ENCODE measurements around the gene DNAH2. TPM values are rescaled to one million over a fixed set of nuclear protein-coding genes. Genes with fewer than 3 reads are reported as not detected.

The DNAH2 gene
- polyA plus RNA-seq, 2 of the 4 experiments (the other 2 are of a cell fraction), result 0.01 to 0.08 TPM

- POLR2A ChIA-PET, result no interaction called here
- ATAC-seq, result peak; percentile 60 to 75; a peak in 5 of 6 replicates
Measured at GRCh38 chr17:7711051-7711755, 6.3 kb upstream of the DNAH2 start.

GRCh38 chr17:7712111-7712771 lies 5.3 kb upstream of the DNAH2 start:
- POLR2A ChIA-PET, result interaction anchor here (0.6 kb wide), 1 partner anchor 308 kb away, joined by 3 read pairs; the partner anchor contains the start of gene TMEM256
- 26% methylated on average over 18 of the region's 19 CpGs for WGBS (ENCODE audit: missing lambda C conversion rate)
- Histone ChIP-seq H3K27ac (no peak overlapping the region), H3K4me2 (no peak overlapping the region), H3K9me3 (no peaks in the 10 kb centered on the region), H3K4me1 (peaks cover 9% of the 10 kb centered on the region), H3K4me3 (no peak overlapping the region)
- DNase-seq (ENCODE audit: low read depth in 1 of 2, low spot score in 1 of 2), result no peak
- CTCF ChIA-PET, result interaction anchor here (0.6 to 3.7 kb wide), 7 partner anchors 9 to 151 kb away, joined by 3 to 21 read pairs (median 6); partner anchors contain the start of genes TP53 and WRAP53
- no peak for FAIRE-seq
- TF ChIP-seq EHMT2 (IDR thresholded peaks at IDR 0.05; ENCODE audit: low read depth) (no peak), HES2 (IDR thresholded peaks at IDR 0.05) (no peak), EHF (CRISPR knock-in tag; IDR thresholded peaks at IDR 0.05) (no peak), EP300 (IDR thresholded peaks at IDR 0.05) (no peak)
- no peak for ATAC-seq

More at GRCh38 chr17:7711051-7711755, 6.3 kb upstream of the DNAH2 start:
- FAIRE-seq (no peak), DNase-seq (ENCODE audit: low read depth in 1 of 2, low spot score in 1 of 2) (peak; percentile 54 to 68)
- H3K9me3 ChIP-seq, result no peaks in the 10 kb centered on the region
- TF ChIP-seq KDM5A (IDR thresholded peaks at IDR 0.05) (no peak), EP300 (IDR thresholded peaks at IDR 0.05) (no peak), FOSB (CRISPR knock-in tag; IDR thresholded peaks at IDR 0.05) (no peak), REST (IDR thresholded peaks at IDR 0.05) (no peak), FOXS1 (CRISPR knock-in tag; IDR thresholded peaks at IDR 0.05) (no peak), CBX8 (IDR thresholded peaks at IDR 0.05) (no peak), KDM1A (IDR thresholded peaks at IDR 0.05; ENCODE audit: low read depth) (no peak), NR3C1 (IDR thresholded peaks at IDR 0.05) (no peak), CBX2 (IDR thresholded peaks at IDR 0.05; ENCODE audit: borderline replicate concordance, low read depth) (no peak), FOSL2 (IDR thresholded peaks at IDR 0.05) (no peak), FOSL2 (CRISPR knock-in tag; IDR thresholded peaks at IDR 0.05) (no peak), HES2 (IDR thresholded peaks at IDR 0.05) (no peak), RNF2 (IDR thresholded peaks at IDR 0.05; ENCODE audit: borderline replicate concordance, low read depth) (no peak), ZC3H11A (IDR thresholded peaks at IDR 0.05) (no peak), JUN (IDR thresholded peaks at IDR 0.05) (no peak), POLR2AphosphoS2 (conservative IDR thresholded peaks at IDR 0.05; ENCODE audit: low read length) (no peak), EHF (CRISPR knock-in tag; IDR thresholded peaks at IDR 0.05) (no peak), TP53 (CRISPR knock-in tag; IDR thresholded peaks at IDR 0.05) (no peak), HOXB5 (CRISPR knock-in tag; IDR thresholded peaks at IDR 0.05) (no peak)
- H3K4me3 ChIP-seq, result no peak overlapping the region
- H3K4me2 ChIP-seq, result no peak overlapping the region
- CTCF ChIA-PET, result interaction anchor here (0.7 to 3.7 kb wide), 12 partner anchors 10 to 315 kb away, joined by 3 to 21 read pairs (median 3); partner anchors contain the start of genes TP53 and WRAP53
- H3K4me1 ChIP-seq, result peaks cover 5% of the 10 kb centered on the region
- WGBS (ENCODE audit: missing lambda C conversion rate), result 90% methylated on average over 7 of the region's 7 CpGs
- no peak overlapping the region for H3K27ac ChIP-seq

Data from A549 (cell line).